GM18951 (cell line): ENCODE data around the gene BMP8A.

Source experiments
- POLR2A ChIP-seq: IDR thresholded peaks from 4 replicates; pipeline ENCODE4 v1.6.1; 2011; ENCODE audit warnings: mild to moderate bottlenecking; ENCODE audit not compliant: insufficient read length, insufficient read depth; ENCODE audit errors: extremely low read depth
- in situ Hi-C: fragments of 300-500 bp; cut with MboI; formaldehyde crosslinking; loops from one replicate; pipeline ENCODE4 v1.12.0; 2022; ENCODE audit warnings: low sequenced_read_pairs, mixed read lengths, inconsistent platforms; ENCODE audit not compliant: unreplicated experiment

Gene BMP8A

DNA sequence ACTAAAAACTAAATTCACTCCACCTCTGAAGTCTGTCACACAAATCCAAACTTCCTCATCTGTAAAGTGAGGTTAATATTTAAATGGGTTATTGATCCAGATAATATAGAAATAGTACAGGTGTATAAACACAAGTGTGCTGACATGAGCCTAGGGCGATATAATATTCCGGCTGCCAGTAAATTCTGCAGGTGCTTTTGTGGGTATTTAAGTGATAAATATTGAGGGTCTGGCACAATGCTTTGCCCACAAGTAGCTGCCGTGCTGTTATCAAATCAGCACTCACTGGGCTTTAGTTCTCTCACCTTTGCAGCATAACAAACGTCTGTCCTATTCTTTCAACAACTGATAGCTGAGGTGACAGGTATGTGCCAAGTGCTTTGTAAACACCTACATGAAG is 77.6 kb downstream of the BMP8A start:
- no peak for TF ChIP-seq POLR2A
- in situ Hi-C loops, result no loop called here

DNA sequence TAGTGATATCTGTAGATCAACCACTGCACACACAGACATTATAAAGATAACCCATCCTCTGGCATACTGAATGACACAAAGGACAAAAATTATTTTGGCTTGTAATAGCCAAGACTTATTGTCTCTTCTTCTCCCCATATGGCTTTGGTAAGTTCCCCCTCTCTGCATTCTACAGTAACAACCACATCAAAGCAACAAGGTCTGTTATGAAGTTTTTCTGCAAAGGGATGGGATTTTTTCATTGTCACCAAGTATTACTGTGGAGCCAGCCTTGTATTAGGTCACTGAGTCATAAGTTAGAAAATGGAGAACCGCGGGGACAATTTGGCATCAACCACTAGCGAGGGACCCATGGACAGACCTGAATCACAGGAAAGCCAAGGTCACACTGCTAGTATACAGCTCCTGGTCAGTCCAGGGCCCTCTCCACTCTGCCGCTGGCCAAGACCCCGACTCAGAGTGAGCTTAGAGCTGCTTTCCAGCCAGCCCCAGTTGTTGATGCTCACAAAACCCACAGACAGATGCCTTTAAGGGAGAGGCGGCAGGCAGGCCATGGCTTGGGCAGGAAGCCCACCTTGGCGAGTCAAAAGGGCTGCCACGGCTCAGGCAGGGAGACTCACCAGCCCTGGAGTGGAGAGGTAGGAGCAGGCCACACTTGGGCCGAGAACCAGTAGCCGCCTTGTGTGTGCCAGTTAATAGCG is 79.2 kb downstream of the BMP8A start:
- in situ Hi-C loops, result no loop called here
- no peak for TF ChIP-seq POLR2A

DNA sequence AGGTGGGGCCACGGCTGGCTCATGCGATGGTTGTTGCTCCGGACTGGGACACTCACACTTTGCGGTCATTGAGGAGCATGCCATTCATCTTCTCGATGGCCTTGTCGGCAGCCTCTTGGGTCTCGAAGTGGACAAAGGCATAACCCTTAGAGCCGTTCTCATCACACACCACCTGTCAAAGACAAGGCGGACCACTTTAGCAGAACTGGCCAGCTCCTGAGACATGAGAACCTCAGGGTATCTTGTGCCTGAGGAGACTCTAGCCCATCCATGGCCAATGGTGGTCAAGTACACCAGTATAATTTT is 79.7 kb downstream of the BMP8A start:
- TF ChIP-seq POLR2A, result no peak
- in situ Hi-C loops, result no loop called here

DNA sequence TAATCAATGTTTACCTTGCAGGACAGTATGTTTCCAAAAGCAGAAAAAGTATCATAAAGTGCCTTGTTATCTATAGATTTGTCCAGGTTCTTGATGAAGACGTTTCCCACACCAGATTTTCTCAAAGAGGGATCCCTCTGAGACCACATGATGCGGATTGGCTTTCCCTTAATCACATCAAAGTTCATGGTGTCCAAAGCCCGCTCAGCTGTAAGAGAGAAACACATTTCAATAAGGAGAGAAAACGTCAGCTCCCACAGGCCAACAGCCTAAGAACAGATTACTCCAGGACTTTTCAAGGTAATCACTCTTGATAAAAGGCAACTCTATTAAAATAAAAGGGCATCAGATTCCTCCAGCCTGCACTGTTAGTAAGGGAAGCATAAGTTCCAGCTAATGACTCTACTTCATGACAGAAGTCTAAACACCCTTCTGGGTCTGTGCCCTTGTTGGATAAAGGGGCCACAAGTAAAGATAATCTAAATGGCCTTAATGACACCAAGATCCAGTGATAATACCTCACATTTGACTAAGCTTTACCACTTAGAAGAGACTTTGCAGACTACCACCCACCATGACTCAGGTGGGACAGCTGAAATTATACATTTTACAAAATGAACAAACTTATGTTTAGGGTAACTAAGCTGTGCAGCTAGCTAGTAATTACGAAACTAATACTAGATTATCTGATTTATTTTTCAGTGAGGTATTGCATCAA is 81.1 kb downstream of the BMP8A start:
- in situ Hi-C loops, result no loop called here
- no peak for TF ChIP-seq POLR2A

DNA sequence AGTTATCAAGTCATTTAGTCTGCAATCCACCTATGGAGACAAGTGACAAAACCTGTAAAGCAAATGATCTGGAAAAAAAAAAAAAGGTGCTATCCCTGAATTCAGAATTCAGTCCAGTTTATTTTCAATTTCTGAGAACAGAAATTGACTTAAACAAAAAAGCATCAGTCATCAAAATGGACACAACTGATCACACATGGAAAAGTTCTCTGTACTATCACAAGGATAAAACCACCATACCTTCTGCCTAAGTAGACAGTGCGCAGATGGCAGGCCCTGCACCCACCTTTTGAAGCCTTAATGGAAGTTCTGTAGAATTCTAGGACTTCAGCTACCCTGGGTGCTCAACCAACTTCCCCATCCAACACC is 81.6 kb downstream of the BMP8A start:
- in situ Hi-C loops, result no loop called here
- no peak for TF ChIP-seq POLR2A

DNA sequence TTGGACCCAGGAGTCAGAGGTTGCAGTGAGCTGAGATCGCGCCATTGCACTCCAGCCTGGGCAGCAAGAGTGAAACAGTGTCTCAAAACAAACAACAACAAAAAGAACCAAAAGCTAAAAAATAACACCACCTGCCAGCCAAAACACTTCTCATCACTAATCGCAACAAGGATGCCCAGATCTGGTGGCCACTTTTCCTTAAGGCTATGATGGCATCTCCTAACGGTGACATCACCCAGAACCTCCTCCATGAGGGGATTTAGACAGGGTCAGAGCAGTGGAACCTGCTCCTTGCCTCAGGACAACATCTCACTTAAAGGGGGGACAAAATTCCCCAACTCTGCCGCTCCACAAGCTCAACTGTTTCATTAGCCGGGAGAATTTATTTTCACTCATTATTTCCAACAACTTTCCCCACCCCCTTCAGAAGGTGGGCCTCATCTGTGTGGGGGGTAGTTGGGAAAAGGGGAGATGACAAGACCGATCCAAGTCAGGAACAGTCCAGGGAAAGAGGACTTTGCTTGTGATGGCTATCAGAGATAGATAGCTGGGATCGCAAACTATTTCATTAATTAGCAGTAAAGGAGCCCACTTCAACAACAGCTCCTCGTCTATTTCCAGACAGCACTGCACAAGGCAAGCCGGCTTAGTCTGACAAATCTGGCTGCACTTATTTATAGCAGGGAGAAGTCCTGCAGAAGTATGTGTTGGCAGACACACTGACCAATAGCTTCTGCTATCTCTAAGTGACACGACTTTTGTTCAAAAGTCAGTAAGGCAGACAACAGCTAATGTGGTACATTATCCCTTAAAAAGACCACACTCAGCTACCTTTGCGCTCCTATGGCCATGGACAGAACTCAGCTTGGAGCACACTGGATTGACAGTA is 82.5 kb downstream of the BMP8A start:
- in situ Hi-C loops, result no loop called here
- TF ChIP-seq POLR2A, result no peak

DNA sequence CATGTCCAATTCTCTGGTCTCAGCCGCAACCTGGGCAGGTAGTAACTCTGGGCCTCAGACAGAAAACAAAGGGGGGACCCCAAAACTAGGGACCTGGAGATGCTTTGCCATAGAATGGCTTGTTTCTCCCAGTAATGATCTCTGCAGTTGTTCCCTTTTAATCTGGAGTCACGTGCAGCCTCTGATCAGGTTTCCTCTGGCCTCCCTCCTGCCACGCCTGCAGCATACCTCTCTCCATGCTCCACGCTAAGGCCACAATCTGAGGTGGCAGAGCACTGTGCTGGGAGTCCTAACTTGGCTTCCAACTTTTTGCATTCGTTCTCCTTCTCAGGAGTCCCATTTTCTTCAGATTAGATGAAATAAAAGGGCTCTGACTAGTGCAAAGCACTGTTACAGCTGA is 83.2 kb downstream of the BMP8A start:
- in situ Hi-C loops, result no loop called here
- no peak for TF ChIP-seq POLR2A
